ENCODE data around the gene MAGEB2.
"Not testable (repeated sequence)": the region's sequence is repeated elsewhere in the genome, so short reads cannot be mapped to it uniquely, and the experiment has no call there.

Gene MAGEB2, protein sequence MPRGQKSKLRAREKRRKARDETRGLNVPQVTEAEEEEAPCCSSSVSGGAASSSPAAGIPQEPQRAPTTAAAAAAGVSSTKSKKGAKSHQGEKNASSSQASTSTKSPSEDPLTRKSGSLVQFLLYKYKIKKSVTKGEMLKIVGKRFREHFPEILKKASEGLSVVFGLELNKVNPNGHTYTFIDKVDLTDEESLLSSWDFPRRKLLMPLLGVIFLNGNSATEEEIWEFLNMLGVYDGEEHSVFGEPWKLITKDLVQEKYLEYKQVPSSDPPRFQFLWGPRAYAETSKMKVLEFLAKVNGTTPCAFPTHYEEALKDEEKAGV

DNA sequence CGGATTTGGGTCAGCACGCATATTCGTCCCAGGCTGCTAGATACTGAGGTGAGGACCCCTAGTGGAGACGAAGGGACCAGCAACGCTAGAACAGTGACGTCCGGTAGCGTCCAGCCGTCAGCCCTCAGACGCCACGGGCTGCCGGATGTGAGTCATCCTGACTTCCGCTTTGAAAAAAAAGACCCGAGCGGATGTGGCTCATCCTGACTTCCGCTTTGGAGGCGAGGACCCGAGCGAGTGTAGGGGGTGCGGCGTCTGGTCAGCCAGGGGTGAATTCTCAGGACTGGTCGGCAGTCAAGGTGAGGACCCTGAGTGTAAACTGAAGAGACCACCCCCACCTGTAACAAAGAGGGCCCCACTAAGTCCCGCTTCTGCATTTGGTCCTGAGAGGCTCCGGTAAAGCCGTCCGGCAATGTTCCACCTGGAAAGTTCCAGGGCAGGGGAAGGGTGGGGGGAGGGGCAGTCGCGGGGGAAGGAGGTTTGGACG, at the start of gene MAGEB2:
MAGEB2 (plus strand) TSS at position 207 of the 487 bp plus-strand sequence. CDS start 3,018 bp downstream, outside the sequence.
- no peak for DNase-seq

DNA sequence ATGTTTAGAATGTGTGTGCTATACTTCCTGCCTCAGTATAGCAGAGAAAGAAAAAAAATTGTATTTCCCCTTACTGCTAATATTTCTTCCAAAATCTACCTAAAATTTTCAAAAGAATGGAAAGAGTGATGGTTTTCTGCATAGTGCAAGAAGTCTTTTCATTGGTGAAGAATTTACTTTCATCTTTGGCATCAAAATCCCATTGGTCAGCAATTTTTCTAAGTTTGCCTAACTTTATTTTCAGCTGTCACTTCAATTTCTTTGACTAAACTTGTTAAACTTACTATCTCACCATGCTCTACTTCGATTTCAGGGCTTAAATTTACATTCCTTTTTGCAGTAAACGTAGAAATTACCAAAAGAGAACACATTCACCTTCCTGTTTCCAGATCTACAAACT, 44.5 kb upstream of the MAGEB2 start:
- DNase-seq: no peak

DNA sequence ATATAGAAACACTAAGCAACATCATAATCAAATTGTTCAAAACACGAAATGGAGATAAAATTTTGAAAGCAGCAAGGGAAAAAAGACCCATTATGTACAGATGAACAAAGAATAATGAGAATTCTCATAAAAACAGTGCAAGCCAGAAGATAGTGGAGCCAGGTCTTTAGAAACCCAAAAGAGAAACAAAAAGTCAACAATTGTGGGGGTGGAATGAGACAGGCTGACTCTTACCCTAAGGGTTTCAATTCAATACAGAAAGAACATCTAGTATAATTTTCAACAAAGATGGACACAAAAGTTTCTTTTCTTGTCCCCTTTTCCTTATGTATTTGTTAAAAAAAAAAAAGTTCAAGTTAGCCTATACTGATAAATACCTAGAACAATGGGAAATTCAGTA, 34.0 kb upstream of the MAGEB2 start:
- DNase-seq: no peak

DNA sequence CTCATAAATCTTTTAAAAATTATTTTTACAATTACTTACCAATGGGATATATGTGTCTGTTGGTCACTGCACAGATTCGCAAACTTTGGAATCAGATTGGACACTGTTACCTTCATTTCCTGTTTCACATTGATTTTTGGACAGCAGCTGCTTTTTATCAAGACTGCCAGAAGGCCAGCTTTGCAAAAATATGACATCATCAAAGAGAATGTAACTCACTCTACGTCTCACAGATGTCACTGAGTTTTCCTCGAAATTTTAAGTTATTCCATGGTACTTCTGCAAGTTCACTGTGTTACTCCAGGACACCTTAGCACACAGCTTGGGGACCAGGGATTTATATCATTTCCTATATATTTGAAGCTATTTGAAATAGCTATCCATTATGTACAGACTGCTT, 31.8 kb upstream of the MAGEB2 start:
- DNase-seq: no peak

DNA sequence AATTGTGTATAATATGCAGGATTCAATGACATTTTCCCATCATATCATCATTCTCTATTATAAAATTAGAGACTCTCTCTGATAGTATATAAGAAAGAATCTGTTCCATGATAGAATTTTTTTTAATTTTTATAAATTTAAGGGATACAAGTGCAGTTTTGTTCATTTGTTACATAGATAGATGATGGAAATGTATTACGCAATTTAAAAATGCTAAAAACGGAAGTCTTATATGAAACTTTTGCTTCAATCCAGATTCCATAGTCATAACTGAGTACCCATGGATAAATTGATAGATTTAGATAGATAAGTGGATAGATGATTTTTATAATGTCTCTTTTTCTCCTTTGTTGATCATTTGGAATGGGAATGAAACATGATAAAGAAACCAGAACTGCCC, 24.9 kb upstream of the MAGEB2 start:
- no peak for DNase-seq

DNA sequence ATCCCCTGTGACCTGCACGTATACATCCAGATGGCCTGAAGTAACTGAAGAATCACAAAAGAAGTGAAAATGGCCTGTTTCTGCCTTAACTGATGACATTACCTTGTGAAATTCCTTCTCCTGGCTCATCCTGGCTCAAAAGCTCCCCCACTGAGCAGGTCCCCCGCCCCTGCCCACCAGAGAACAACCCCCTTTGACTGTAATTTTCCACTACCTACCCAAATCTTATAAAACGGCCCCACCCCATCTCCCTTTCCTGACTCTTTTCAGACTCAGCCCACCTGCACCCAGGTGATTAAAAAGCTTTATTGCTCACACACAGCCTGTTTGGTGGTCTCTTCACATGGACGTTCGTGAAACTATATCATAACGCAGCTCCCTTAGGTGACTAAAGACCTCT, 21.5 kb upstream of the MAGEB2 start:
- DNase-seq: not testable (repeated sequence)

DNA sequence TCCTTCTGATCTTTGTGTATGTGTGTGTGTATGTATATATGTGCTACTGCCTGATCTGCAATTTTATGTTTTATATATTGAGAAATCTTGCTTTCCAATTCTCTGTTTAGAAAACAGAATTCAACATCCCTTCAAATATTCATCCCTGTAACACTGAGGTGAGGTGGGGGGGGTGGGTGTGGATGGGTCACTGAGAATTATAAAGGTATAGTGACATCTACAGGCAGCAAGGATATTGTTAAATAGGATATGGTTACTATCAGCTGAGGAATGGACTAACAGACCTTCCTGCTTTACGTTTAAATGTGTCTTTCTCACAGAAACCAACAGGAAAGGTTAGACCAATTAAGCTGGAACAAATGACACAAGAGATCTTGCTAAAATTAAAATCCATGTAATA, 19.0 kb upstream of the MAGEB2 start:
- no peak for DNase-seq

DNA sequence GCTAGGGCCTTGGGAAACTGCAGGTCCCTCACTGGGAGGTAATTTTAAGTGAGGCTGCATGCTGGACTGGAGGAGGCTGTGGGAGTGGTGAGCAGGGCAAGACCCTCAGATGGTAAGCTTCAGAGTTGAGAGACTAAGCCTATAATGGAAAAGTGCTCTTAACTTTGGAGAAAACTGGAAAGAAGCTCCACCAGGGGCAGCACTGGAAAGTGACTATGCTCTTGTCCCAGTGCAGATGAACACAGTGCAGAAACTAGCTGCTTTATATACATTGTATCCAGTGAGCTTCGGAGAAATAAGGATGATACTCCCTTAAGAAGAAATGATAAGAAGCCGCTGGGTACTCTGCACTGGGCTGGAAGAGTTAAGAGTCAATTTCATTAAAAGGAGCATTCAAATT, 3.2 kb upstream of the MAGEB2 start:
- DNase-seq: no peak

DNA sequence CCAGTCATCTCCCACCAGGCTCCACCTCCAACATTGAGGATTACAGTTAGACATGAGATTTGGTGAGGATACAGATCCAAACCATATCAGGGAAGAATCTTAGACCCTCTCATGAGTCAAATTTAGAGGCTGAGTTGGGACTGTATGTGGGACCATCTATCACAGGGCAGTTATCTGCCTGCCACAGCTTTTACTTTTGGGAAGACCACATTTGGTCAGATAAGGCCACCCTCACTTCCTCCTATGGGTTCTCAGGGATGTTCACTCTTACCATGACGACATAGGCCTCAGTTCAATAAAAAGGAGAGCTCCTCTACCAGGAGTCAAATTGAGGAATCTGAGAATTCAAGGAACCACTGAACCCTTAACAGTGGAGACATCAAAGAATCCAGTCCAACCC, 2.1 kb downstream of the MAGEB2 start:
- no peak for DNase-seq

DNA sequence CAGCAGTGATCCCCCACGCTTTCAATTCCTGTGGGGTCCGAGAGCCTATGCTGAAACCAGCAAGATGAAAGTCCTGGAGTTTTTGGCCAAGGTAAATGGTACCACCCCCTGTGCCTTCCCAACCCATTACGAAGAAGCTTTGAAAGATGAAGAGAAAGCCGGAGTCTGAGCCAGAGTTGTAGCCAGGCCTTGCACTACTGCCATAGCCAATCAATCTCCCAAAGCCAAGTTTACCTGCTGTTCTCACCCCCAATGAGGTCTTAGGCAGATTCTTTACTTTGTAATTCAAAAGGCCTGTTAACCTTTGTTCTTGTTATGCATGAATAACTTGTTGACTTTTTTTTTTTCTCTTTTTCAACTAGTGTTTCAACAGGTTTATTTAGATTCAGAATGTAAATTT, 4.0 kb downstream of the MAGEB2 start:
- no peak for DNase-seq

DNA sequence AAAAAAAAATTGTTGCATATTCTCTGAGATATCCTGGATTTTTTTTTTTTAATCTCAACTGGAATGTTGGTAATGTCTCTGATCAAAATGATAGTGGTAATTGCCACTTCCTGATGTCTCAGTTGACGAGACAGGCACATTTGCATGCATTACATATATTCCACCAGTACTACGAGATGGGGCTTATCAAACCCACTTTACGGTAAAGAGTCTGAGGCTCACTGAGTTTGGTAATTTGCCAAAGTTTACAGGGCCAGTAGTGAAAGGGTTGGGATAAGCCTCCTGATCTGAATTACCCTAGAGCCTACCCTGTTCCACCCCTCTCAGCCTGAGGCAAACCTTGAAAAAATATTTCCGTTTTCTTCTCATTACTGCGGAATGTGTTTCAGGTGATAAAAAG, 5.3 kb downstream of the MAGEB2 start:
- no peak for DNase-seq

DNA sequence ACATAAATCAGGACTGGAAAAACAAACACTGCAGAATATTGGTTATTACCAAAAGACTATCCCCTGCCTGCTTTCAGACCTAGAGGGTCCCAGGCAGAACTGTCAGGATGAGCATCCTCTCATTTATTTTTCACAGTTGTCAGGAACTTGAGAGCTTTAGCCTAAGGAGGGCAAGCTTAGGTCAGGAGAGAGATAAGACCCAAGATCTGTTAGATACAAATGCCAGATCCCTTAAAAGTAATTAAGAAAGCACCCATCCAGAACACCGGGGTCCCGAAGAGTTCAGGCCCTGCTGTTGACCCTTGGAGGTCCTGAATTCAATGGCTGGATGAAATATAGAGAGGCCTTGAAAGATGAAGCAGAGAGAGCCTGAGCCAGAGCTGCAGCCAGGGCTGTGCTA, 9.2 kb downstream of the MAGEB2 start:
- DNase-seq: no peak

DNA sequence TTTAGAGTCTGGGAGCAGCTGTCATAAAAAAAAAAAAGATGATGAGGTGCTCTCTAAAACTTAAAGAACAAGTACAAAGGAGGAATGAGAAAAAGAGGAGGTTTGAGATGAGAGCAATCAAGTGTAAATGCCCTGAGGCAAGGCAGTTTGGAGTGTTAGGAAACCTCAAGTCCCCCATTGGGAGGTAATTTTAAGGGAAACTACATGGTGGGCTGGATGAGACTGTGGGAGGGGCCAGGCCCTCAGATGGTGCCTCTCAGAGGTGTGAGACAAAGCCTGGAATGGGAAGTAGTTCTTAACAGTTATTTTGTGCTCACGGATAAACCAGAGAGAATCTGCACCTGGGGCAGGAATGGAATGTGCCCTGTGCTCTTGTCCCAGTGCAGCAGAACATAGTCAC, 13.2 kb downstream of the MAGEB2 start:
- no peak for DNase-seq

DNA sequence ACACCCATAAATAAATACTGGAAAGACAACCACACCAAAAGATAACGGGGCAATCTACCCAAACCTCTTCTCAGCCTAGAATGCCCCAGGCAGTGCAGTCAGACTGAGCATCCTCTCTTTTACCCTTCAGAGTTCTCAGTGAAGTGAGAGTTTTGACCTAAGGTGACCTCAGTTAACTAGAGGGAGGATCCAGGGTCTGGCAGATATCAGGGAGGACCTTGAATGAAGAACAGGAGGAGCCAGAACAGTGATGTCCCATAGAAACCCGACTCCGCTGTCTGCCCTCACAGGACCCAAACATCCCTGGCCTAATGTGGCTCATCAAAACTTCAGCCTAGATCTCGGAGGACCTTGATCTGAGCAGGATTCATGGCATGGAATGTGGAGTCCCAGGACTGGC, 15.0 kb downstream of the MAGEB2 start, which contains the start of gene MAGEB3:
MAGEB3 (plus strand) TSS at position 263 of the 400 bp plus-strand sequence. CDS start 5,268 bp downstream, outside the sequence.
- DNase-seq: no peak

DNA sequence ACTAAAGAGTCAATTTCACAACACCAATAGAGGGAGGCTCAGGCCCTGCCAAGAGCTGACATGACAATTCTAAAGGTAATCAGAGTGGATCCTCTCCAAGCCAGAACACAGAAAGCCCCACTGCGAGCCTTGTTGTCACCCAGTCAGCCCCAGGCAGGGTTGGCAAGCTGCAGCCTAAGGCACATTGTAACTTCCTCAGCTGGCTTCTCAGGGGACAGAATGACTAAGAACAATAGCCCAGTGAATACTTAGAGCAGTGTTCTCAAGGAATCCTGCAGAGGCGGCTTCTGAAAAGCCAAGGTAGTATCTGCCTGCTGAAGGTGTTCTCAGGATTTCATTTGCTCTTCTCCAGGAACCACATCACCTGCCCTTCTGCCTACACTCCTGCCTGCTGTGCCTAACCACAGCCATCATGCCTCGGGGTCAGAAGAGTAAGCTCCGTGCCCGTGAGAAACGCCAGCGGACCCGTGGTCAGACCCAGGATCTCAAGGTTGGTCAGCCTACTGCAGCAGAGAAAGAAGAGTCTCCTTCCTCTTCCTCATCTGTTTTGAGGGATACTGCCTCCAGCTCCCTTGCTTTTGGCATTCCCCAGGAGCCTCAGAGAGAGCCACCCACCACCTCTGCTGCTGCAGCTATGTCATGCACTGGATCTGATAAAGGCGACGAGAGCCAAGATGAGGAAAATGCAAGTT, 26.5 kb downstream of the MAGEB2 start, which contains the start of gene MAGEB4:
MAGEB4 (plus strand) TSS at position 277 of the 692 bp plus-strand sequence; CDS start at position 413, 136 bp downstream.
- DNase-seq: no peak

DNA sequence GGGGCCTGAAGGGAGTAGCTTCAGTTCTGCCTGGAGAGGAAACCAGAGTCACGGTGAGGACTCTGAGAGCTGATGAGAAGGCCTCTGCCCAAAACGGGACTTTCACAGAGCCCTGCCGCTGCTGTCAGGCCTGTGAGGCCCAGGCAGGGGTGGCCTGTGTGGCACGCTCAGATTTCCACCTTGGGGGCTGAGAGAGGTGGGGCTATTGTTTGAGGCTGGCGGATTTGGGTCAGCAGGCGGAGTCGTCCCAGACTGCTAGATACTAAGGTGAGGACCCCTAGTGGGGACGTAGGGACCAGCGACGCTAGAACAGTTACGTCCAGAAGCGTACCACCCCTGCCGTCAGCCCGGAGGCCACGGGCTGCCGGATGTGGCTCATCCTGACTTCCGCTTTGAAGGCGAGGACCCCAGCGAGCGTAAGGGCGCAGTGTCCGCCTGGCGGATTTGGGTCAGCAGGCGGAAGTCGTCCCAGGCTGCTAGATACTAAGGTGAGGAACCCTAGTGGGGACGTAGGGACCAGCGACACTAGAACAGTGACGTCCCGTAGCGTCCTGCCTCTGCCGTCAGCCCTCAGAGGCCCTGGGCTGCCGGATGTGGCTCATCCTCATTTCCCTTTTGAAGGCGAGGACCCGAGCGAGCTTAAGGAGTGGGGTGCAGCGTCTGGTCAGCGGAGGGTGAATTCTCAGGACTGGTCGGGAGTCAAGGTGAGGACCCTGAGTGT, 31.6 kb downstream of the MAGEB2 start, which contains the start of gene MAGEB1:
MAGEB1 (plus strand) TSS at position 378 of the 721 bp plus-strand sequence. CDS start 3,348 bp downstream, outside the sequence.
- DNase-seq: no peak

DNA sequence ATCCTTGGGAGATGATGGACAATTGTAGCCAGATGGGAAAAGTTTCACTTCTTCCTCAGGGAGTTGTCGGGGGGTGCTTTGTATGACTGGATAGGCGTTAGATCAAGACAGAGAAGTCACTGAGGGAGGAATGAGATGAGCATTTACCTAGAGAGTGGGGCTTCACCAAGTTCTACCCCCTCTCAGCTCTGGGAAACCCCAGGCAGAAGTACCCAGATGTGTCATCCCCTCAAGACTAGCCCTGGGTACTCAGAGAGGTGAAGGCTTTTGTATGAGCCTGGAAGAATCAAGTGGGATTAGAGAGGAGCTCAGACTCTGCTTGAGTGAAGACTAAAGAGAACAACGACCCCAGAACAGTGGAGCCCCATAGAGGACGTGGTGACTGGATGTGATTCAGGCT, 33.5 kb downstream of the MAGEB2 start:
- DNase-seq: no peak

DNA sequence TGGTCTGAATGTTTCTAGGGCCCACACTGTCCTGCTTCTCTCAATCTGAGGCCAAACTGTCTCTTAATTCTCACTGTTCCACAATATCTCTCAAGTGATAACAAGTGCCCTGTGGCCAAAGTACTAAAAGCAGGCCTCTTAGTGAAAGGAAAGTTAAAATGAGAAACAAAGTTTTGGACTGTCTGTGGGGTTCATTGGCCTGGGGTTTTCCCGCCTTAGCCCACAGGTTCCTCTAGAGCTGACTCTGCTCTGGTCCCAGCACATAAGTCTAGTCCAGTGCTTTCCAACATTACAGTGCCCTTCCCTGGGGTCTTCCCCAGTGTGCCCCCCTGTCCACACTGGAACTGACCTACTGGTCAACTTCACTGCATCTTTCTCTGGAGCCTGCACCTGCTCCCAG, 37.9 kb downstream of the MAGEB2 start:
- DNase-seq: no peak

DNA sequence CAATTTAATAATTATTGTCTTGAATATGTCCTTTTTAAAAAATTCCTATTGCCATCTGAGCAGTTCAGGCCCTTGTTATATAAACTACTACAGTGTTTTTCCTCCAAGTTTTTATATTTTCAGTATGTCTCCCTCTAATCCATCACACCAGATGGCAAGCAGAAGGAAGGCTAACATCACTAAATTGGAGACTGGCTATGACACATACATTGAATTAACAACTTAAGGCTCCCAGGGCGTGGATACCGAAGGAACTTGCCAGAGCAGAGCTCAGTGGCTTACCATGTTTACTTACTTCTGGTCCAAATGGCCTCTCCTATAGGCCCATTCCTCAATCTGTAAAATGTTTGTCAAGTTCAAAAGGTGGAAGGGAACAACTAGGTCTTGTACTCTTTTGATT, 44.6 kb downstream of the MAGEB2 start:
- DNase-seq: no peak

DNA sequence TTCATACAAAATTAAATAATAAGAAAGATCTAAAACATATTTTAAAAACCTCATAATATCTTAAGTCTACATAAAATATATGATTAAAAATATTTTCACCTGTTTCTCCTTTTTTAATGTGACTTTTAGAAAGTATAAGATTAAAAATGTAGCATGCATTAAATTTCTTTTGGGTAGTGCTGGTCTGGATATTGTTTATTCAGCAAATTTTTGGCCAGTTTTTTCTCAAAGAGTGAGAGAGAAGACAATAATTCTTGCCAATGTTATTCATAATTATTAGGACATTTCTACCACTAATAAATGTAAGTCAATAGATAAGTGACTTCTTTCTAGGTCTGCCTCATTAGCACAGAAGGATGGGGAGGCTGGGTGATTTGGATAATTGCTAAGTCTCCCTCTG, 45.6 kb downstream of the MAGEB2 start:
- DNase-seq: no peak

DNA sequence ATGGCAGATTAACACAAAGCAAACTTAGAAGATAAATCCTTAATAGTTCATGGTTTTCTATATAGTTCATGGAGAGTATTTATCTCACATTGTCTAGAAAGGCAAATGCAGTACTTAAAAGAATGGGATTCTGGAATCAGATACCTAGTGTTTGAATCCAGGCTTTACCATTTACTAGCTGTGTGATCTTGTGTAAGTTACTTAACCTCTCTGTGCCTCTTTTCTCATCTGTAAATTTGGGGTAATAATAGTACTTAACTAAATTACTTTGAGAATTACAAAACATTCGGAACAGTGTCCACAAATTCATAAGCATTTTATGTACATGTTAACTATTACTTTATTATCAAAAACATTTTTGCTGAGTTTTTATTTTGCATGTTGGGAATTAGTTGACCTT, 47.4 kb downstream of the MAGEB2 start:
- DNase-seq: no peak

Measured in activated CD4-positive, alpha-beta T cell treated with anti-CD3 and anti-CD28 coated beads for 1 hour (primary cell).